HG03469 (cell line): ENCODE data around the gene GZMH.
"Not testable (repeated sequence)": the region's sequence is repeated elsewhere in the genome, so short reads cannot be mapped to it uniquely, and the experiment has no call there.

ENCODE experiments used
- ATAC-seq: cut with Tn5 transposase; IDR thresholded peaks from one replicate; pipeline ENCODE4 v1.9.1; 2021; ENCODE audit warnings: mild to moderate bottlenecking, moderate library complexity, moderate number of reproducible peaks; ENCODE audit not compliant: unreplicated experiment

GZMH gene

GRCh38 chr14:24597403-24597802 is 12.1 kb downstream of the GZMH start:
- no peak for ATAC-seq

GRCh38 chr14:24595073-24595808 is 14.2 kb downstream of the GZMH start:
- ATAC-seq: no peak

GRCh38 chr14:24591004-24591403 is 18.5 kb downstream of the GZMH start:
- not testable (repeated sequence) for ATAC-seq

GRCh38 chr14:24584402-24584801 is 25.1 kb downstream of the GZMH start:
- not testable (repeated sequence) for ATAC-seq

- no peak for ATAC-seq
Measured at GRCh38 chr14:24578558-24578957, 30.9 kb downstream of the GZMH start.

GRCh38 chr14:24576771-24577170 is 32.7 kb downstream of the GZMH start:
- no peak for ATAC-seq

- ATAC-seq: no peak
Measured at GRCh38 chr14:24576182-24576581, 33.3 kb downstream of the GZMH start, which contains the start of gene CTSG. Gene CTSG, minus strand, starts transcription at chr14:24576250. Its CDS starts 27 bp downstream, at chr14:24576223.

- ATAC-seq: no peak
Measured at GRCh38 chr14:24574206-24574774, 35.2 kb downstream of the GZMH start.

GRCh38 chr14:24566318-24566717 is 43.2 kb downstream of the GZMH start:
- ATAC-seq: no peak

GRCh38 chr14:24565766-24566165 is 43.7 kb downstream of the GZMH start:
- ATAC-seq: no peak

- no peak for ATAC-seq
Measured at GRCh38 chr14:24563505-24563904, 46.0 kb downstream of the GZMH start.

GRCh38 chr14:24556756-24557155 is 52.7 kb downstream of the GZMH start:
- no peak for ATAC-seq
